ENCODE measurements around the gene CARS1. TPM values are rescaled to one million over a fixed set of nuclear protein-coding genes. Genes with fewer than 3 reads are reported as not detected.

CARS1 gene
- total and polyA plus RNA-seq, 5 donors from 2014 or later, result 39.6 to 58.0 (median 42.9) TPM

- DNase-seq (no peak), ATAC-seq (ENCODE audit: low read depth in 2 of 2) (no peak)
- H3K4me1 Mint-ChIP-seq, result no peaks in the 10 kb centered on the region
- H3K36me3 Mint-ChIP-seq, result no peaks in the 10 kb centered on the region
- no peak overlapping the region for H3K4me3 Mint-ChIP-seq
- Histone ChIP-seq H3K36me3 (ENCODE audit: control insufficient read depth, insufficient read depth, low read length) (no peaks in the 10 kb centered on the region), H3K9me3 (ENCODE audit: control insufficient read depth in 2 of 2, low read length in 2 of 2) (no peaks in the 10 kb centered on the region), H3K27me3 (ENCODE audit: control insufficient read depth, insufficient read depth, low read length) (no peaks in the 10 kb centered on the region), H3K27ac (ENCODE audit: insufficient read depth, low read length, poor library complexity, severe bottlenecking) (no peak overlapping the region), H3K4me3 (ENCODE audit: low read depth, low read length) (no peak overlapping the region), H3K4me1 (ENCODE audit: control insufficient read depth, insufficient read depth, low read length, poor library complexity, severe bottlenecking) (peaks cover 6% of the 10 kb centered on the region)
- H3K27me3 Mint-ChIP-seq, result peaks cover 11% of the 10 kb centered on the region
- H3K9me3 Mint-ChIP-seq, result no peaks in the 10 kb centered on the region
- no peak overlapping the region for H3K27ac Mint-ChIP-seq
Observed at GRCh38 chr11:3087373-3087772, 30.1 kb upstream of the CARS1 start.

GRCh38 chr11:3086671-3087150, 29.5 kb upstream of the CARS1 start:
- Mint-ChIP-seq H3K27ac (no peak overlapping the region), H3K36me3 (no peaks in the 10 kb centered on the region), H3K4me1 (no peaks in the 10 kb centered on the region), H3K4me3 (no peak overlapping the region), H3K27me3 (peaks cover 7% of the 10 kb centered on the region), H3K9me3 (no peaks in the 10 kb centered on the region)
- no peaks in the 10 kb centered on the region for H3K27me3 ChIP-seq (ENCODE audit: control insufficient read depth, insufficient read depth, low read length)
- no peak overlapping the region for H3K4me3 ChIP-seq (ENCODE audit: low read depth, low read length)
- peaks cover 2% of the 10 kb centered on the region for H3K4me1 ChIP-seq (ENCODE audit: control insufficient read depth, insufficient read depth, low read length, poor library complexity, severe bottlenecking)
- no peaks in the 10 kb centered on the region for H3K36me3 ChIP-seq (ENCODE audit: control insufficient read depth, insufficient read depth, low read length)
- DNase-seq, result no peak
- no peak overlapping the region for H3K27ac ChIP-seq (ENCODE audit: insufficient read depth, low read length, poor library complexity, severe bottlenecking)
- no peaks in the 10 kb centered on the region for H3K9me3 ChIP-seq (ENCODE audit: control insufficient read depth in 2 of 2, low read length in 2 of 2)
- ATAC-seq (ENCODE audit: low read depth in 2 of 2), result no peak

- Histone ChIP-seq H3K36me3 (ENCODE audit: control insufficient read depth, insufficient read depth, low read length) (no peaks in the 10 kb centered on the region), H3K27ac (ENCODE audit: insufficient read depth, low read length, poor library complexity, severe bottlenecking) (no peak overlapping the region), H3K4me1 (ENCODE audit: control insufficient read depth, insufficient read depth, low read length, poor library complexity, severe bottlenecking) (no peaks in the 10 kb centered on the region), H3K27me3 (ENCODE audit: control insufficient read depth, insufficient read depth, low read length) (no peaks in the 10 kb centered on the region), H3K9me3 (ENCODE audit: control insufficient read depth in 2 of 2, low read length in 2 of 2) (no peaks in the 10 kb centered on the region), H3K4me3 (ENCODE audit: low read depth, low read length) (no peak overlapping the region)
- H3K36me3 Mint-ChIP-seq, result no peaks in the 10 kb centered on the region
- H3K27ac Mint-ChIP-seq, result no peak overlapping the region
- H3K4me1 Mint-ChIP-seq, result no peaks in the 10 kb centered on the region
- H3K4me3 Mint-ChIP-seq, result no peak overlapping the region
- ATAC-seq (ENCODE audit: low read depth in 2 of 2) (no peak), DNase-seq (no peak)
- H3K9me3 Mint-ChIP-seq, result no peaks in the 10 kb centered on the region
- H3K27me3 Mint-ChIP-seq, result peaks cover 4% of the 10 kb centered on the region
Observed at GRCh38 chr11:3086114-3086513, 28.9 kb upstream of the CARS1 start.

- H3K27me3 Mint-ChIP-seq, result peaks cover 4% of the 10 kb centered on the region
- Histone ChIP-seq H3K4me1 (ENCODE audit: control insufficient read depth, insufficient read depth, low read length, poor library complexity, severe bottlenecking) (no peaks in the 10 kb centered on the region), H3K27ac (ENCODE audit: insufficient read depth, low read length, poor library complexity, severe bottlenecking) (no peak overlapping the region), H3K4me3 (ENCODE audit: low read depth, low read length) (no peak overlapping the region), H3K27me3 (ENCODE audit: control insufficient read depth, insufficient read depth, low read length) (no peaks in the 10 kb centered on the region), H3K9me3 (ENCODE audit: control insufficient read depth in 2 of 2, low read length in 2 of 2) (no peaks in the 10 kb centered on the region), H3K36me3 (ENCODE audit: control insufficient read depth, insufficient read depth, low read length) (no peaks in the 10 kb centered on the region)
- H3K27ac Mint-ChIP-seq, result no peak overlapping the region
- ATAC-seq (ENCODE audit: low read depth in 2 of 2), result no peak
- no peak overlapping the region for H3K4me3 Mint-ChIP-seq
- H3K9me3 Mint-ChIP-seq, result no peaks in the 10 kb centered on the region
- no peaks in the 10 kb centered on the region for H3K36me3 Mint-ChIP-seq
- peaks cover 0 to 4% (median 0%) of the 10 kb centered on the region in 4 donors for H3K4me1 Mint-ChIP-seq
- DNase-seq, result no peak
Observed at GRCh38 chr11:3085052-3085451, 27.8 kb upstream of the CARS1 start.

GRCh38 chr11:3083321-3083720, 26.1 kb upstream of the CARS1 start:
- no peak overlapping the region for H3K27ac ChIP-seq (ENCODE audit: insufficient read depth, low read length, poor library complexity, severe bottlenecking)
- H3K9me3 ChIP-seq (ENCODE audit: control insufficient read depth in 2 of 2, low read length in 2 of 2), result no peaks in the 10 kb centered on the region
- Mint-ChIP-seq H3K36me3 (no peaks in the 10 kb centered on the region), H3K9me3 (peaks cover 0 to 2% (median 0%) of the 10 kb centered on the region in 7 donors), H3K27ac (no peak overlapping the region), H3K27me3 (peaks cover 6% of the 10 kb centered on the region), H3K4me3 (no peak overlapping the region), H3K4me1 (peaks cover 0 to 4% (median 0%) of the 10 kb centered on the region in 4 donors)
- DNase-seq, result no peak
- no peak overlapping the region for H3K4me3 ChIP-seq (ENCODE audit: low read depth, low read length)
- no peaks in the 10 kb centered on the region for H3K36me3 ChIP-seq (ENCODE audit: control insufficient read depth, insufficient read depth, low read length)
- H3K27me3 ChIP-seq (ENCODE audit: control insufficient read depth, insufficient read depth, low read length), result no peaks in the 10 kb centered on the region
- ATAC-seq (ENCODE audit: low read depth in 2 of 2), result no peak
- H3K4me1 ChIP-seq (ENCODE audit: control insufficient read depth, insufficient read depth, low read length, poor library complexity, severe bottlenecking), result no peaks in the 10 kb centered on the region

- Histone ChIP-seq H3K27me3 (ENCODE audit: control insufficient read depth, insufficient read depth, low read length) (peaks cover 2% of the 10 kb centered on the region), H3K36me3 (ENCODE audit: control insufficient read depth, insufficient read depth, low read length) (no peaks in the 10 kb centered on the region), H3K4me3 (ENCODE audit: low read depth, low read length) (no peak overlapping the region), H3K4me1 (ENCODE audit: control insufficient read depth, insufficient read depth, low read length, poor library complexity, severe bottlenecking) (no peaks in the 10 kb centered on the region), H3K27ac (ENCODE audit: insufficient read depth, low read length, poor library complexity, severe bottlenecking) (no peak overlapping the region), H3K9me3 (ENCODE audit: control insufficient read depth in 2 of 2, low read length in 2 of 2) (no peaks in the 10 kb centered on the region)
- DNase-seq, result no peak
- ATAC-seq (ENCODE audit: low read depth in 2 of 2), result no peak
- Mint-ChIP-seq H3K36me3 (no peaks in the 10 kb centered on the region), H3K27ac (no peak overlapping the region), H3K4me3 (no peak overlapping the region), H3K9me3 (peaks cover 0 to 2% (median 0%) of the 10 kb centered on the region in 7 donors), H3K4me1 (peaks cover 0 to 4% (median 0%) of the 10 kb centered on the region in 4 donors), H3K27me3 (peaks cover 5% of the 10 kb centered on the region)
Observed at GRCh38 chr11:3081386-3081751, 24.1 kb upstream of the CARS1 start.

- DNase-seq, result no peak
- Histone ChIP-seq H3K27me3 (ENCODE audit: control insufficient read depth, insufficient read depth, low read length) (peaks cover 2% of the 10 kb centered on the region), H3K4me3 (ENCODE audit: low read depth, low read length) (no peak overlapping the region), H3K9me3 (ENCODE audit: control insufficient read depth in 2 of 2, low read length in 2 of 2) (no peaks in the 10 kb centered on the region), H3K27ac (ENCODE audit: insufficient read depth, low read length, poor library complexity, severe bottlenecking) (no peak overlapping the region), H3K4me1 (ENCODE audit: control insufficient read depth, insufficient read depth, low read length, poor library complexity, severe bottlenecking) (no peaks in the 10 kb centered on the region), H3K36me3 (ENCODE audit: control insufficient read depth, insufficient read depth, low read length) (no peaks in the 10 kb centered on the region)
- no peak for ATAC-seq (ENCODE audit: low read depth in 2 of 2)
- Mint-ChIP-seq H3K27ac (peak overlapping the region in 1 of 3 donors; percentile 60), H3K4me3 (no peak overlapping the region), H3K36me3 (no peaks in the 10 kb centered on the region), H3K9me3 (peaks cover 0 to 2% (median 0%) of the 10 kb centered on the region in 7 donors), H3K27me3 (peaks cover 5% of the 10 kb centered on the region), H3K4me1 (peaks cover 0 to 4% (median 0%) of the 10 kb centered on the region in 4 donors)
Observed at GRCh38 chr11:3080733-3081385, 23.6 kb upstream of the CARS1 start.

- H3K36me3 Mint-ChIP-seq, result no peaks in the 10 kb centered on the region
- Histone ChIP-seq H3K4me1 (ENCODE audit: control insufficient read depth, insufficient read depth, low read length, poor library complexity, severe bottlenecking) (no peaks in the 10 kb centered on the region), H3K27me3 (ENCODE audit: control insufficient read depth, insufficient read depth, low read length) (peaks cover 2% of the 10 kb centered on the region), H3K27ac (ENCODE audit: insufficient read depth, low read length, poor library complexity, severe bottlenecking) (no peak overlapping the region), H3K9me3 (ENCODE audit: control insufficient read depth in 2 of 2, low read length in 2 of 2) (no peaks in the 10 kb centered on the region), H3K4me3 (ENCODE audit: low read depth, low read length) (no peak overlapping the region), H3K36me3 (ENCODE audit: control insufficient read depth, insufficient read depth, low read length) (no peaks in the 10 kb centered on the region)
- H3K4me3 Mint-ChIP-seq, result no peak overlapping the region
- peaks cover 0 to 2% (median 0%) of the 10 kb centered on the region in 7 donors for H3K9me3 Mint-ChIP-seq
- ATAC-seq (ENCODE audit: low read depth in 2 of 2) (no peak), DNase-seq (no peak)
- H3K27ac Mint-ChIP-seq, result no peak overlapping the region
- H3K4me1 Mint-ChIP-seq, result peaks cover 0 to 4% (median 0%) of the 10 kb centered on the region in 4 donors
- H3K27me3 Mint-ChIP-seq, result peaks cover 5% of the 10 kb centered on the region
Observed at GRCh38 chr11:3080104-3080503, 22.9 kb upstream of the CARS1 start.
